ENCODE data around the gene COX15.

Gene COX15

DNA sequence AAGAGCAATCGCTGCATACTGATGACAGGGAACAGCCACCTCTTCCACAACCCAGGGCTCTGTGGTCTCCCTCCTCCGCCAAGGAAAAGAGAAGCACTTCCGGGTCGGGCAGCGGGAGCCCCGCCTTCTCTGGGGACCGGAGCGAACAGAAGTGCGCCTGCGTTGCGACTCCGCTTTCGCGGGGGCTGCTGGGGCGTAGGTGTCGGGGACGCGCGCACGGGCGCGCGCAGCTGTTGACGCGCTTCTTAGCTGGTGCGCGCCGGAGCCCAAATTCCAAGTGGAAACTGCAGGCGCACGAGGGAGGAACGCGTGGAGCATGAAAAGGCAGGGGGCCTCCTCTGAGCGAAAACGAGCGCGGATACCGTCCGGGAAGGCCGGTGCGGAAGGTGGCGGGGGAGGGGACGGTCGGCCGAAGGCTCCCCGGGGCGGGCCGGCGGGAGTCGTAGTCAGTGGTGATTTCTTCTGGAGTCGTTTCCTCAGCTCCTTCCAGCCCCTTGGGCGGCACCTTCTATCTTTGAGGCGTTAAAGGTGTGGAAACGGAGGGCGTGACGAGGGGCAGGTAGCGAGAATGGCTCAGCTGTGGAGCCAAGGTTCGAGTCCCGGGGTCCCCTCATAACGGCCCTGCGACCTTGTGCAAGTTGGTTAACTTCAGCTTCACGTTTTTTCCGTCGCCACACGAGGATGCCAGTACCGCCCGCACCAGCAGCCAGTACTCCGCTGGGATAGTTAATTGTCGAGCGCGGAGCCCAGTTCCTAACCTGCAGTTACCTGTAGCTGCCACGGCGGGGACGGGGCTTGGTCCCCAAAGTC, at the start of gene COX15, which contains the start of gene CUTC:
COX15 (minus strand) TSS at position 95 of the 810 bp plus-strand sequence; CDS start at position 17, 78 bp downstream.
CUTC (plus strand) TSS at position 202 of the 810 bp plus-strand sequence; CDS start at position 317, 115 bp downstream.
- Histone ChIP-seq H3K27ac (peak within 1 kb of the TSS; percentile 71), H3K4me3 (ENCODE audit: low read depth, low read length) (peak within 1 kb of the TSS; percentile 92), H3K27me3 (ENCODE audit: insufficient read depth, low read depth, severe bottlenecking) (no peaks in the 10 kb centered on the region), H3K9me3 (ENCODE audit: severe bottlenecking) (no peaks in the 10 kb centered on the region), H3K36me3 (peaks cover 18% of the 10 kb centered on the region)
- TF ChIP-seq, protein P1, sequence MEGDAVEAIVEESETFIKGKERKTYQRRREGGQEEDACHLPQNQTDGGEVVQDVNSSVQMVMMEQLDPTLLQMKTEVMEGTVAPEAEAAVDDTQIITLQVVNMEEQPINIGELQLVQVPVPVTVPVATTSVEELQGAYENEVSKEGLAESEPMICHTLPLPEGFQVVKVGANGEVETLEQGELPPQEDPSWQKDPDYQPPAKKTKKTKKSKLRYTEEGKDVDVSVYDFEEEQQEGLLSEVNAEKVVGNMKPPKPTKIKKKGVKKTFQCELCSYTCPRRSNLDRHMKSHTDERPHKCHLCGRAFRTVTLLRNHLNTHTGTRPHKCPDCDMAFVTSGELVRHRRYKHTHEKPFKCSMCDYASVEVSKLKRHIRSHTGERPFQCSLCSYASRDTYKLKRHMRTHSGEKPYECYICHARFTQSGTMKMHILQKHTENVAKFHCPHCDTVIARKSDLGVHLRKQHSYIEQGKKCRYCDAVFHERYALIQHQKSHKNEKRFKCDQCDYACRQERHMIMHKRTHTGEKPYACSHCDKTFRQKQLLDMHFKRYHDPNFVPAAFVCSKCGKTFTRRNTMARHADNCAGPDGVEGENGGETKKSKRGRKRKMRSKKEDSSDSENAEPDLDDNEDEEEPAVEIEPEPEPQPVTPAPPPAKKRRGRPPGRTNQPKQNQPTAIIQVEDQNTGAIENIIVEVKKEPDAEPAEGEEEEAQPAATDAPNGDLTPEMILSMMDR (IDR thresholded peaks at IDR 0.05; ENCODE audit: low read depth, low read length): peak; percentile 52
- DNase-seq: peak; percentile 97

- no peak for DNase-seq
- H3K9me3 ChIP-seq (ENCODE audit: severe bottlenecking): no peaks in the 10 kb centered on the region
- no peak overlapping the region for H3K4me3 ChIP-seq (ENCODE audit: low read depth, low read length)
- H3K36me3 ChIP-seq: no peaks in the 10 kb centered on the region
- no peak overlapping the region for H3K27ac ChIP-seq
- TF ChIP-seq, protein P1 (IDR thresholded peaks at IDR 0.05; ENCODE audit: low read depth, low read length): no peak
- H3K27me3 ChIP-seq (ENCODE audit: insufficient read depth, low read depth, severe bottlenecking): no peaks in the 10 kb centered on the region
Observed at GRCh38 chr10:99779335-99779734, 47.4 kb upstream of the COX15 start.

DNA sequence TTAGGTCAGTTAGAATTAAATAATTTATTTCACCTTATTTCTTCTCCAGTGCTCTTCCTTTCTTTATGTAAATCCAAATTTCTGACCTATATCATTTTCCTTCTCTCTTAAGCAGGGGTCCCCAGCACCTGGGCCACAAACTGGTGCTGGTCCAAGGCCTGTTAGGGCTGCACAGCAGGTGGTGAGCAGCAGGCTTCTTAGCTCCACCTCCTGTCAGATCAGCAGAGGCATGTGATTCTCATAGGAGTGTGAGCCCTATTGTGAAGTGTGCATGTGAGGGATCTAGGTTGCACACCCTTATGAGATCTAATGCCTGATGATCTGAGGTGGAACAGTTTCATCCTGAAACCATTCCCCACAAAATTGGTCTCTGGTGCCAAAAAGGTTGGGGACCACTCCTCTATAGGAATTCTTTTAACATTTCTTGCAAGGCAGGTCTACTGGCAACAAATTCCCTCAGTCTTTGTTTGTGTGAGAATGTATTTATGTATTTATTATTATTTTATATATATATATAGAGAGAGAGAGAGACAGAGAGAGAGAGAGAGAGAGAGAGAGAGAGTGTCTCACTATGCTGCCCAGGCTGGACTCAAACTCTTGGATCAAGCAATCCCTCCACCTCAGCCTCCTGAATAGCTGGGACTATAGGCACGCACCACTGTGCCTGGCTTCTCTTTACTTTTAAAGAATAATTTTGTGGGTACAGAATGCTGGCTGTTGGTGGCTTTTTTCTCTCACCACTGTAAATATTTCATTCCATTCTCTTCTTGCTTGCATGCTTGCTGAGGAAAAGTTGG, 46.2 kb upstream of the COX15 start:
- H3K27me3 ChIP-seq (ENCODE audit: insufficient read depth, low read depth, severe bottlenecking): no peaks in the 10 kb centered on the region
- H3K9me3 ChIP-seq (ENCODE audit: severe bottlenecking): no peaks in the 10 kb centered on the region
- H3K36me3 ChIP-seq: no peaks in the 10 kb centered on the region
- TF ChIP-seq, protein P1 (IDR thresholded peaks at IDR 0.05; ENCODE audit: low read depth, low read length): no peak
- DNase-seq: no peak
- H3K4me3 ChIP-seq (ENCODE audit: low read depth, low read length): no peak overlapping the region
- H3K27ac ChIP-seq: no peak overlapping the region

DNA sequence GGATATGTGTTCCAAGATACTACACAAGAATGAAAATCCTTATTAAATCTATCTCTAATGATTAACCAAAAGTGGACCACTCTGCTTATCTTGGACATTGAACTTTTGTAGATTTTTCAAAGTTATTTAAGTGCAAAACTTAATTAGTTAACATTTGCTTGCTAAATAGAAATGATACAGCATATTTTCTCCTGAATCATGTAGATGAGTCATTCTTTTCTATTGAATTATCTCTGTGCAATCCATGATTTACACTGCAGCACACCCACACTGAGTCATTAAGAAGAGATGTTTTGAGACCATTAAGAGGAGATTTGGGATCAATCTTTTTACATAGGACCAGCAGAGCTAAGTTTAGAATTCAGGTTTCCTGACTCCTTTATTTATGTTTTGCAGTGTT, 43.9 kb upstream of the COX15 start:
- DNase-seq: no peak
- Histone ChIP-seq H3K27ac (no peak overlapping the region), H3K27me3 (ENCODE audit: insufficient read depth, low read depth, severe bottlenecking) (no peaks in the 10 kb centered on the region), H3K9me3 (ENCODE audit: severe bottlenecking) (no peaks in the 10 kb centered on the region), H3K36me3 (no peaks in the 10 kb centered on the region), H3K4me3 (ENCODE audit: low read depth, low read length) (no peak overlapping the region)
- TF ChIP-seq, protein P1 (IDR thresholded peaks at IDR 0.05; ENCODE audit: low read depth, low read length): no peak

- Histone ChIP-seq H3K9me3 (ENCODE audit: severe bottlenecking) (no peaks in the 10 kb centered on the region), H3K27me3 (ENCODE audit: insufficient read depth, low read depth, severe bottlenecking) (no peaks in the 10 kb centered on the region), H3K4me3 (ENCODE audit: low read depth, low read length) (no peak overlapping the region), H3K36me3 (no peaks in the 10 kb centered on the region), H3K27ac (no peak overlapping the region)
- DNase-seq: no peak
- TF ChIP-seq, protein P1 (IDR thresholded peaks at IDR 0.05; ENCODE audit: low read depth, low read length): no peak
Observed at GRCh38 chr10:99770408-99771045, 38.6 kb upstream of the COX15 start.
